Panc1 (cell line): Measurements from ENCODE around the gene IGFBP3. TPM values are rescaled to one million over a fixed set of nuclear protein-coding genes. Genes with fewer than 3 reads are reported as not detected.

ENCODE experiments used
- ATAC-seq: fragments of 200-7000 bp; cut with Tn5 transposase; 2 replicates; pipeline ENCODE4 v1.9.1; 2020; ENCODE audit warnings: mild to moderate bottlenecking, moderate library complexity
- BruUV-seq: library from RNA; stranded (reverse); fragments of 400-500 nt; replicated peaks from 2 replicates; lab custom pipeline; 2021; lab: Mats Ljungman, UMichigan
- CTCF ChIA-PET: fragments of 300-600 bp; sonication (Branson Sonifier 250); formaldehyde crosslinking; loops from one replicate; lab custom pipeline; 2022; ENCODE audit warnings: antibody characterized with exemption; lab: Charles Lee
- POLR2A ChIA-PET: fragments of 300-600 bp; sonication (Branson Sonifier 250); formaldehyde crosslinking; loops from one replicate; lab custom pipeline; 2022; ENCODE audit warnings: antibody characterized with exemption; lab: Charles Lee
- DNase-seq: peaks from one replicate; pipeline ENCODE4 v3.0.0-alpha.2; 2010; ENCODE audit warnings: low read depth, low spot score
- H3K27ac ChIP-seq: 2 replicates; pipeline ENCODE4 v1.5.1; 2011; ENCODE audit warnings: mild to moderate bottlenecking, low read length, inconsistent platforms
- H3K27me3 ChIP-seq: fragments of 200-500 bp; sonication (Bioruptor generic); 2 replicates; pipeline ENCODE4 v1.6.0; 2014; ENCODE audit warnings: low read length, inconsistent platforms; ENCODE audit not compliant: control insufficient read depth, insufficient read depth
- H3K36me3 ChIP-seq: fragments of 200-500 bp; sonication (Bioruptor generic); 2 replicates; pipeline ENCODE4 v1.5.1; 2014; ENCODE audit warnings: inconsistent platforms, mild to moderate bottlenecking, low read length, moderate library complexity; ENCODE audit not compliant: control insufficient read depth, insufficient read depth
- H3K4me1 ChIP-seq: 2 replicates; pipeline ENCODE4 v1.5.1; 2011; ENCODE audit warnings: inconsistent platforms, mild to moderate bottlenecking, low read length, moderate library complexity; ENCODE audit not compliant: control insufficient read depth, insufficient read depth
- H3K4me3 ChIP-seq, 2 experiments: 2 replicates each; pipeline ENCODE4 v1.5.1; 2011 to 2012; ENCODE audit warnings: low read depth in 2 of 2, low read length in 2 of 2, mild to moderate bottlenecking in 2 of 2, inconsistent platforms in 1 of 2, moderate library complexity in 1 of 2
- H3K9me3 ChIP-seq: fragments of 200-500 bp; sonication (Bioruptor generic); 2 replicates; pipeline ENCODE4 v1.5.1; 2014; ENCODE audit warnings: low read depth, mild to moderate bottlenecking, inconsistent platforms, low read length, moderate library complexity; ENCODE audit not compliant: control insufficient read depth, insufficient read depth
- POLR2AphosphoS5 ChIP-seq: IDR thresholded peaks from 2 replicates; pipeline ENCODE4 v1.6.1; 2012; ENCODE audit warnings: mild to moderate bottlenecking, low read depth, low read length, moderate library complexity
- REST ChIP-seq, 2 experiments: IDR thresholded peaks; 2 replicates each; pipeline ENCODE4 v1.6.1; 2011 to 2012; ENCODE audit warnings: low read depth in 2 of 2, control low read depth in 1 of 2, low read length in 1 of 2, mild to moderate bottlenecking in 1 of 2, moderate library complexity in 1 of 2; ENCODE audit not compliant: insufficient read depth in 1 of 2
- SIN3A ChIP-seq: IDR thresholded peaks from 2 replicates; pipeline ENCODE4 v1.6.1; 2012; ENCODE audit warnings: low read depth, mild to moderate bottlenecking, low read length, moderate library complexity, borderline replicate concordance; ENCODE audit not compliant: insufficient read depth
- TCF7L2 ChIP-seq: IDR thresholded peaks from 2 replicates; pipeline ENCODE4 v1.6.1; 2011; ENCODE audit warnings: mild to moderate bottlenecking, low read depth, low read length, inconsistent platforms
- in situ Hi-C: cut with HindIII; loops from 2 replicates; pipeline ENCODE4 v1.10.0; 2016; ENCODE audit warnings: low sequenced_read_pairs, low pct_unique_long_range_greater_than_20kb
- intact Hi-C: fragments of 100-400 bp; cut with micrococcal nuclease; formaldehyde crosslinking; loops from one replicate; pipeline ENCODE4 v1.10.0; 2022; ENCODE audit not compliant: unreplicated experiment
- total RNA-seq: library from RNA; stranded (reverse); gene quantifications from one replicate; pipeline ENCODE4 v1.2.1, GENCODE V29; 2021; ENCODE audit not compliant: unreplicated experiment
- TF ChIP-seq, protein P1 (sequence below): fragments of 450-650 bp; IDR thresholded peaks from 2 replicates; pipeline ENCODE4 v1.5.1; 2017; ENCODE audit warnings: mild to moderate bottlenecking

The IGFBP3 gene
- total RNA-seq, 1 experiment from 2014 or later, result 6.0 TPM

- CTCF ChIA-PET, result no interaction called here
- POLR2A ChIA-PET, result no interaction called here
- intact Hi-C loops, result no loop called here
Observed at GRCh38 chr7:45892407-45893035, 28.6 kb downstream of the IGFBP3 start.

GRCh38 chr7:45891462-45892402 lies 29.3 kb downstream of the IGFBP3 start:
- Histone ChIP-seq H3K36me3 (no peaks in the 10 kb centered on the region), H3K4me1 (no peaks in the 10 kb centered on the region; the same call in 1 of the 2 replicates), H3K4me3 (no peak overlapping the region), H3K27me3 (peaks cover 36% of the 10 kb centered on the region), H3K27ac (no peak overlapping the region), H3K9me3 (no peaks in the 10 kb centered on the region)
- ChIA-PET CTCF (interaction anchor here (0.6 kb wide), 1 partner anchor 523 kb away, joined by 9 read pairs; no protein-coding TSS in a partner anchor), POLR2A (no interaction called here)
- DNase-seq, result no peak
- BruUV-seq, result no TSS peak
- intact Hi-C loops (loop anchor here (1.0 kb wide), 1 partner anchor 1289 kb away; no protein-coding TSS in a partner anchor), in situ Hi-C loops (no loop called here)
- TF ChIP-seq TCF7L2 (no peak), REST (IDR thresholded peaks at IDR 0.05; ENCODE audit: insufficient read depth in 1 of 2, low read depth in 2 of 2, low read length in 1 of 2) (no peak)
- TF ChIP-seq, protein P1, sequence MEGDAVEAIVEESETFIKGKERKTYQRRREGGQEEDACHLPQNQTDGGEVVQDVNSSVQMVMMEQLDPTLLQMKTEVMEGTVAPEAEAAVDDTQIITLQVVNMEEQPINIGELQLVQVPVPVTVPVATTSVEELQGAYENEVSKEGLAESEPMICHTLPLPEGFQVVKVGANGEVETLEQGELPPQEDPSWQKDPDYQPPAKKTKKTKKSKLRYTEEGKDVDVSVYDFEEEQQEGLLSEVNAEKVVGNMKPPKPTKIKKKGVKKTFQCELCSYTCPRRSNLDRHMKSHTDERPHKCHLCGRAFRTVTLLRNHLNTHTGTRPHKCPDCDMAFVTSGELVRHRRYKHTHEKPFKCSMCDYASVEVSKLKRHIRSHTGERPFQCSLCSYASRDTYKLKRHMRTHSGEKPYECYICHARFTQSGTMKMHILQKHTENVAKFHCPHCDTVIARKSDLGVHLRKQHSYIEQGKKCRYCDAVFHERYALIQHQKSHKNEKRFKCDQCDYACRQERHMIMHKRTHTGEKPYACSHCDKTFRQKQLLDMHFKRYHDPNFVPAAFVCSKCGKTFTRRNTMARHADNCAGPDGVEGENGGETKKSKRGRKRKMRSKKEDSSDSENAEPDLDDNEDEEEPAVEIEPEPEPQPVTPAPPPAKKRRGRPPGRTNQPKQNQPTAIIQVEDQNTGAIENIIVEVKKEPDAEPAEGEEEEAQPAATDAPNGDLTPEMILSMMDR, result peak; percentile 59; the same call in 1 of the 2 replicates
- no peak for ATAC-seq

More at GRCh38 chr7:45892407-45893035, 28.6 kb downstream of the IGFBP3 start:
- H3K36me3 ChIP-seq, result no peaks in the 10 kb centered on the region
- no peaks in the 10 kb centered on the region; the same call in 1 of the 2 replicates for H3K4me1 ChIP-seq
- BruUV-seq, result no TSS peak
- H3K27me3 ChIP-seq, result peaks cover 31% of the 10 kb centered on the region
- in situ Hi-C loops, result no loop called here
- H3K27ac ChIP-seq, result no peak overlapping the region
- TF ChIP-seq, protein P1, result no peak
- TF ChIP-seq SIN3A (no peak), POLR2AphosphoS5 (no peak), REST (IDR thresholded peaks at IDR 0.05; ENCODE audit: insufficient read depth in 1 of 2, low read depth in 2 of 2, low read length in 1 of 2) (no peak), TCF7L2 (no peak)
- ATAC-seq, result no peak
- H3K9me3 ChIP-seq, result no peaks in the 10 kb centered on the region
- no peak overlapping the region for H3K4me3 ChIP-seq
- DNase-seq, result no peak
